ENCODE data around the gene FAM240B.

DNA sequence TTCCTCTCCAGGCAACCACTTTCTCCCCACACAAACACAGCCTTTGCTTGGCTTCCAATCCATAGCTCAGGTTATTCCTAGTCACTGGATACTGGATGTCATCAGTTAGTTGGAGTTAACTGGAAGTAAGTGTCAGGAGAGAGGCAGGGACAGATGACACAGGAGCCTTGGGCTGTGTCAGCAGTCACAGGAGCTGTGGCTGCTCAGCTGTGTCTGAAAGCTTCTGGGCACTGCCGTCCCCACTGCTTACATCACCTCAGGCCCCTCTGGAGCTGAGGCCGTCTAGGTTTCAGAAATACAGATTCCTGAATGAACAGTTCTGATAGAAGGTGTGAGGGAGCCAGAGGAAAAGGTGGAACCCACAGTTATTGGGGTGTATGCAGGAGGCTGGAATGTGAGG lies 17.3 kb upstream of the FAM240B start:
- TF ChIP-seq POLR2AphosphoS5 (IDR thresholded peaks at IDR 0.05) (no peak), POLR2A (IDR thresholded peaks at IDR 0.05; ENCODE audit: low read depth) (no peak)
- TF ChIP-seq, protein P1, sequence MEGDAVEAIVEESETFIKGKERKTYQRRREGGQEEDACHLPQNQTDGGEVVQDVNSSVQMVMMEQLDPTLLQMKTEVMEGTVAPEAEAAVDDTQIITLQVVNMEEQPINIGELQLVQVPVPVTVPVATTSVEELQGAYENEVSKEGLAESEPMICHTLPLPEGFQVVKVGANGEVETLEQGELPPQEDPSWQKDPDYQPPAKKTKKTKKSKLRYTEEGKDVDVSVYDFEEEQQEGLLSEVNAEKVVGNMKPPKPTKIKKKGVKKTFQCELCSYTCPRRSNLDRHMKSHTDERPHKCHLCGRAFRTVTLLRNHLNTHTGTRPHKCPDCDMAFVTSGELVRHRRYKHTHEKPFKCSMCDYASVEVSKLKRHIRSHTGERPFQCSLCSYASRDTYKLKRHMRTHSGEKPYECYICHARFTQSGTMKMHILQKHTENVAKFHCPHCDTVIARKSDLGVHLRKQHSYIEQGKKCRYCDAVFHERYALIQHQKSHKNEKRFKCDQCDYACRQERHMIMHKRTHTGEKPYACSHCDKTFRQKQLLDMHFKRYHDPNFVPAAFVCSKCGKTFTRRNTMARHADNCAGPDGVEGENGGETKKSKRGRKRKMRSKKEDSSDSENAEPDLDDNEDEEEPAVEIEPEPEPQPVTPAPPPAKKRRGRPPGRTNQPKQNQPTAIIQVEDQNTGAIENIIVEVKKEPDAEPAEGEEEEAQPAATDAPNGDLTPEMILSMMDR (IDR thresholded peaks at IDR 0.05): no peak
